HAP-1 (cell line): Measurements from ENCODE around the gene LPAR5.

Source experiments
- DNase-seq, 2 experiments: peaks; one replicate each; pipeline ENCODE4 v3.0.0-alpha.2; 2016 to 2020; ENCODE audit warnings: low spot score in 2 of 2
- H3K27me3 ChIP-seq: fragments of 250-450 bp; sonication (Bioruptor Pico); 2 replicates; pipeline ENCODE4 v1.5.1; 2020; ENCODE audit warnings: low read depth, mild to moderate bottlenecking, moderate library complexity
- H3K36me3 ChIP-seq: fragments of 250-450 bp; sonication (Bioruptor Pico); replicated peaks from 2 replicates; pipeline ENCODE4 v1.5.1; 2020; ENCODE audit warnings: mild to moderate bottlenecking
- H3K4me1 ChIP-seq: fragments of 250-450 bp; sonication (Bioruptor Pico); 2 replicates; pipeline ENCODE4 v1.5.1; 2020; ENCODE audit warnings: mild to moderate bottlenecking
- H3K4me3 ChIP-seq: fragments of 250-450 bp; sonication (Bioruptor Pico); 2 replicates; pipeline ENCODE4 v1.5.1; 2020; ENCODE audit warnings: mild to moderate bottlenecking, moderate library complexity
- H3K9me3 ChIP-seq: fragments of 250-450 bp; sonication (Bioruptor Pico); 2 replicates; pipeline ENCODE4 v1.5.1; 2020; ENCODE audit warnings: mild to moderate bottlenecking, moderate library complexity
- in situ Hi-C: fragments of 300-500 bp; cut with MboI; formaldehyde crosslinking; loops from 3 replicates; pipeline ENCODE4 v1.14.3; 2020; ENCODE audit warnings: low sequenced_read_pairs, inconsistent platforms, mixed read lengths

LPAR5 gene

GRCh38 chr12:6635856-6636531, at the start of gene LPAR5:
TSS of gene LPAR5 (minus strand) at chr12:6635959. CDS start at chr12:6621248, 14,711 bp downstream.
- Histone ChIP-seq H3K9me3 (no peaks in the 10 kb centered on the region), H3K4me3 (no peak within 1 kb of the TSS), H3K4me1 (no peaks in the 10 kb centered on the region), H3K36me3 (no peaks in the 10 kb centered on the region), H3K27me3 (no peaks in the 10 kb centered on the region)
- no peak for DNase-seq
- in situ Hi-C loops = no loop called here

GRCh38 chr12:6684609-6685008, 48.9 kb upstream of the LPAR5 start:
- H3K27me3 ChIP-seq = no peaks in the 10 kb centered on the region
- peaks cover 16% of the 10 kb centered on the region for H3K4me1 ChIP-seq
- DNase-seq = peak; percentile 39 to 55
- H3K9me3 ChIP-seq = no peaks in the 10 kb centered on the region
- peaks cover 30% of the 10 kb centered on the region for H3K36me3 ChIP-seq
- H3K4me3 ChIP-seq = no peak overlapping the region
- in situ Hi-C loops = no loop called here

DNA sequence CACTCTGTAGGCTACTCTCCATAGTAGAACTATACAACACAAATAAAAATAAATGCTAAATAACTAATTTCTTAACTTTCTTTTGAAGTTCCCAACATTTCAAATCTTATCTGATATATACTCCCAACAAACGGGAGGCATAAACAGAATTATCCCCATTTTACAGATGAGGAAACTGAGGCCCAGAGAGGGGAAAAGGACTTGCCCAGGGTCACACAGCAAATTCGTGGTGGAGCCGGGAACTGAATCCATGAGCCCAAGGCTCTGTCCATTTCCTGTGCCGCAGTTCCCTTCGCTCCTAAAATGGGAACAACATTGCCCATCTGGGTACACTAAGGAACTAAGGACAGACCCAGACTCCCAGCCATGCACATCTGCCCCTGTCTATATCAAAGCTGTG, 41.2 kb upstream of the LPAR5 start:
- H3K27me3 ChIP-seq = no peaks in the 10 kb centered on the region
- no peak for DNase-seq
- H3K4me3 ChIP-seq = no peak overlapping the region
- peaks cover 80% of the 10 kb centered on the region for H3K36me3 ChIP-seq
- H3K4me1 ChIP-seq = no peaks in the 10 kb centered on the region; the same call in 1 of the 2 replicates
- in situ Hi-C loops = no loop called here
- no peaks in the 10 kb centered on the region for H3K9me3 ChIP-seq

DNA sequence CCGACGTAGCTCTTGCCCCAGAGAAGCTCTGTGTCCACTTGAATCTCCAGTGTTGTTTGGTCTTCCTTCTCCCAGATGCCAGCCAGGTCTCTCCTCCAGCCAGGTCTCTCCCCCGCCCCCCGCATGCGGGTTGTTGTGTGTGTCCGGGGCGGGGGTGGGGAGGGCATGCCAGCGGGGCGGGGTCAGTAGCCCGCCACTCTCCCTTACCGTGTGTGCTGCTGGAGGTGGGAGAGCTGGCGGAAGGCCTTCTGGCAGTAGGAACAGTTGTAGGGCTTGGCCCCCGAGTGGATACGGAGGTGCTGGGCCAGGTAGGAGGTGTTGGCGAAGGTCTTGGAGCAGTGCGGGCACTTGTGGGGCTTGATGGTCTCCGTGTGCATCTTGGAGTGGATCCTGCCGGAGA, 36.4 kb upstream of the LPAR5 start:
- no peaks in the 10 kb centered on the region for H3K27me3 ChIP-seq
- no peak for DNase-seq
- peaks cover 92% of the 10 kb centered on the region for H3K36me3 ChIP-seq
- in situ Hi-C loops = no loop called here
- no peaks in the 10 kb centered on the region; the same call in 1 of the 2 replicates for H3K4me1 ChIP-seq
- H3K4me3 ChIP-seq = no peak overlapping the region
- no peaks in the 10 kb centered on the region for H3K9me3 ChIP-seq

DNA sequence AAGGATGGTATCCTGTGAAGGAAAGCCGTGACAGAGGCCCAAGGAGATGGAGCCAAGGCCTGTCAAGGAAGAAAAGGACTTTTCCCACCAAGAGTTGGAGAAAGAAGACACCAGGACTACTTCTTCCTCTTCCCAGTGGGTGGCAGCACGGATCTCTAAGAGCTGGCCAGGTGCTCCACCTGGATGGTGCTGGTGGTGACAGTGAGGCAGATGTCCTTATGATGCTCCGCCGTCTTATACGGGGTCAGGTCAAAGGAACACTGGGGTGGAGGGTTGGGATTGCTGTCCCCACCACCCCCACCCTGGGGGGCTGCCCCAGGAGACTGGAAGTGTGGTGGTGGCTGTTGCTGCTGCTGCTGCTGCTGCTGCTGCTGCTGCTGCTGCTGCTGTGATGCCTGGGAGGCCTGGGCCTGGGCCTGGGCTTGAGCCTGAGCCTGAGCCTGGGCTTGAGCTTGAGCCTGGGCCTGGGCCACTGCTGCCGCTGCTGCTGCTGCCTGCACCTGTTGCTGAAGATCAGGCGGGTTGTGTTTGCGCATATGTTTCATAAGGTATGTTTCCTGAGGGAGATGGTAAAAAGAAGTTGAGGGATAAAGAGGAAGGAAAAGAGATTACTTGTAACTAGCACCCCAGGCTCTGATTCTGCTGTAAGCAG, 31.9 kb upstream of the LPAR5 start:
- Histone ChIP-seq H3K36me3 (peaks cover 54% of the 10 kb centered on the region), H3K27me3 (no peaks in the 10 kb centered on the region), H3K4me3 (no peak overlapping the region), H3K4me1 (peaks cover 4% of the 10 kb centered on the region), H3K9me3 (no peaks in the 10 kb centered on the region)
- in situ Hi-C loops = no loop called here
- DNase-seq = no peak

GRCh38 chr12:6666211-6666610, 30.5 kb upstream of the LPAR5 start:
- H3K36me3 ChIP-seq = peaks cover 42% of the 10 kb centered on the region
- in situ Hi-C loops = no loop called here
- no peak overlapping the region for H3K4me3 ChIP-seq
- DNase-seq = no peak
- H3K9me3 ChIP-seq = no peaks in the 10 kb centered on the region
- H3K27me3 ChIP-seq = no peaks in the 10 kb centered on the region
- peaks cover 8% of the 10 kb centered on the region for H3K4me1 ChIP-seq

- peaks cover 28% of the 10 kb centered on the region for H3K36me3 ChIP-seq
- no peak overlapping the region for H3K4me3 ChIP-seq
- no peak for DNase-seq
- no peaks in the 10 kb centered on the region for H3K27me3 ChIP-seq
- in situ Hi-C loops = no loop called here
- H3K4me1 ChIP-seq = peaks cover 8% of the 10 kb centered on the region
- no peaks in the 10 kb centered on the region for H3K9me3 ChIP-seq
Observed at GRCh38 chr12:6664902-6665301, 29.1 kb upstream of the LPAR5 start.

GRCh38 chr12:6662906-6663742, 27.4 kb upstream of the LPAR5 start, which contains the start of gene ING4:
TSS of gene ING4 (minus strand) at chr12:6663119. CDS start at chr12:6663101, 18 bp downstream.
- no peaks in the 10 kb centered on the region for H3K9me3 ChIP-seq
- H3K4me1 ChIP-seq = peaks cover 8% of the 10 kb centered on the region
- peaks cover 13% of the 10 kb centered on the region for H3K36me3 ChIP-seq
- DNase-seq = peak; percentile 96 to 97
- in situ Hi-C loops = no loop called here
- peak within 1 kb of the TSS; percentile 74 for H3K4me3 ChIP-seq
- no peaks in the 10 kb centered on the region for H3K27me3 ChIP-seq

DNA sequence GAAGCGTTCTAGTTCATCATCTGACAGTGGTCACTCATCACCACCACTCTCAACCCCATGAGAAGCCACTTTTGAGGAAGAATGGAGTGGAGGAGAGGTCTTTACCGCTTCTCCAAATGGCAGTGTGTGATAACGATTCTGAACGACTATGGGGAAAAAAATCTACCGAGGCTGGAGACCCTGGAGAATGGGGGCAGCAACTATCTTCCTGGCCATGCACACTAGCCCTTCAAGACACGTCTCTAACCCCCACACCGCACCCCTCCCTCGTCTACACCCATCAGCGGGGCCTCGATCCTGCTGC, 26.8 kb upstream of the LPAR5 start:
- in situ Hi-C loops = no loop called here
- Histone ChIP-seq H3K36me3 (peaks cover 7% of the 10 kb centered on the region), H3K27me3 (no peaks in the 10 kb centered on the region), H3K9me3 (no peaks in the 10 kb centered on the region), H3K4me3 (peak overlapping the region; percentile 74), H3K4me1 (peaks cover 8% of the 10 kb centered on the region)
- no peak for DNase-seq

GRCh38 chr12:6653987-6654386, 18.2 kb upstream of the LPAR5 start:
- H3K4me1 ChIP-seq = no peaks in the 10 kb centered on the region
- H3K36me3 ChIP-seq = peaks cover 8% of the 10 kb centered on the region; the same call in 1 of the 2 replicates
- no peaks in the 10 kb centered on the region for H3K9me3 ChIP-seq
- no peaks in the 10 kb centered on the region for H3K27me3 ChIP-seq
- H3K4me3 ChIP-seq = no peak overlapping the region
- no peak for DNase-seq
- in situ Hi-C loops = no loop called here

GRCh38 chr12:6653342-6653741, 17.6 kb upstream of the LPAR5 start:
- in situ Hi-C loops = no loop called here
- no peaks in the 10 kb centered on the region for H3K9me3 ChIP-seq
- no peak overlapping the region for H3K4me3 ChIP-seq
- no peak for DNase-seq
- H3K27me3 ChIP-seq = no peaks in the 10 kb centered on the region
- no peaks in the 10 kb centered on the region for H3K4me1 ChIP-seq
- peaks cover 8% of the 10 kb centered on the region; the same call in 1 of the 2 replicates for H3K36me3 ChIP-seq

DNA sequence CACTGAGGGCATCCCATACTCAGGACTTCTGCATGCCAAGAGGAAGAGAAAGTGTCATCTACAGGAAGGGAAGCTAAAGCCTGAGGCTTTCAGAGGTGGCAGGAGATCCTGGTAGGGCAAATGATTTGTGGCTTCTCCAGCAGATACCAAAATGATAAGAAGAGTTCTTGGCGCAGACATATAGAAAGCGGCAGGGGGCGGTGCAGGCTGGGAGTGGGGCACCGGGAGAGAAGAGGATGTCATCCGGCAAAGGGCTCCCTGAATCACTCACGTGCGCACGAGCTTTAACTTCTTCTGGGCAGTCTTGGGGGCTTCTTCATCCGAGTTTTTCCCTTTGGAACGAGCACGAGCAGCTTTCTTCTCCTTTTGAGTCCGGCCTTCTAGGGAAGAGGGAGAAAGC, 16.6 kb upstream of the LPAR5 start:
- in situ Hi-C loops = no loop called here
- no peak overlapping the region for H3K4me3 ChIP-seq
- H3K4me1 ChIP-seq = no peaks in the 10 kb centered on the region
- no peak for DNase-seq
- no peaks in the 10 kb centered on the region for H3K27me3 ChIP-seq
- no peaks in the 10 kb centered on the region for H3K9me3 ChIP-seq
- peaks cover 12% of the 10 kb centered on the region; the same call in 1 of the 2 replicates for H3K36me3 ChIP-seq

- Histone ChIP-seq H3K9me3 (no peaks in the 10 kb centered on the region), H3K36me3 (peaks cover 11% of the 10 kb centered on the region; the same call in 1 of the 2 replicates), H3K27me3 (no peaks in the 10 kb centered on the region), H3K4me1 (no peaks in the 10 kb centered on the region), H3K4me3 (no peak overlapping the region)
- no peak for DNase-seq
- in situ Hi-C loops = no loop called here
Observed at GRCh38 chr12:6650832-6651231, 15.1 kb upstream of the LPAR5 start.
